ENCODE measurements around the gene KEAP1. TPM values are rescaled to one million over a fixed set of nuclear protein-coding genes. Genes with fewer than 3 reads are reported as not detected.
A peak's percentile ranks its signal among the peaks of the same experiment; 100 is the strongest.
"Not testable (repeated sequence)": the region's sequence is repeated elsewhere in the genome, so short reads cannot be mapped to it uniquely, and the experiment has no call there.

Gene KEAP1
- total RNA-seq, 1 experiment from 2014 or later = 114 TPM

DNA sequence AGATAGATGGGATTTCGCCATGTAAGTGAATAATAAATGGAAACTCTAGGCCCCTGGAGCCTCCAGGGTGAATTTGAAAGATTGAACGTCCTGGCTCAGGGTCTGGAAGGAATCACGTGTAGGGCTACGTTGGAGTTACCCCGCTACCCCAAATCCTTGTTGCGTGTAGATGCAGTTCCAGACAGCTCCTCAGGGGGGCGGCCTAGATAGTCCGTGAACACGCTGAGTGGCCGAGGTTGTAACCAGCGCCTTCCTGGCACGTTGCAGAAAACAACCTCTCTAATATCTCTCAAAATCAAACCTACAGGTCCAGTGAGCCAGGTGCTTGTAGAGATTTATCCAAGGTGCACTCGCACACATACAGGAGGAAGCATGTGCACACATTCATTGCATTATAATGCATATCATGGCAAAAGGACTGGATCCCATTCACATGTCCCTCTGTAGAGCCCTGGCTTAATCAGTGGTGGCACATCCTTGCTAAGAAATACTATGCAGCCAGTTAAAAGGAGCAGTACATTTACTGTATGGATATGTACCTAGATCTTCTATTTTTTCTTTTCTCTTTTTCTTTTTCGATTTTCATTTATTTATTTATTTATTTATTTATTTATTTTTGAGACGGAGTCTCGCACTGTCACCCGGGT lies 2.5 kb upstream of the KEAP1 start:
- in situ Hi-C loops (cut with HindIII; ENCODE audit: low pct_unique_long_range_greater_than_20kb, low sequenced_read_pairs) = no loop called here
- DNase-seq (ENCODE audit: low read depth) = no peak

DNA sequence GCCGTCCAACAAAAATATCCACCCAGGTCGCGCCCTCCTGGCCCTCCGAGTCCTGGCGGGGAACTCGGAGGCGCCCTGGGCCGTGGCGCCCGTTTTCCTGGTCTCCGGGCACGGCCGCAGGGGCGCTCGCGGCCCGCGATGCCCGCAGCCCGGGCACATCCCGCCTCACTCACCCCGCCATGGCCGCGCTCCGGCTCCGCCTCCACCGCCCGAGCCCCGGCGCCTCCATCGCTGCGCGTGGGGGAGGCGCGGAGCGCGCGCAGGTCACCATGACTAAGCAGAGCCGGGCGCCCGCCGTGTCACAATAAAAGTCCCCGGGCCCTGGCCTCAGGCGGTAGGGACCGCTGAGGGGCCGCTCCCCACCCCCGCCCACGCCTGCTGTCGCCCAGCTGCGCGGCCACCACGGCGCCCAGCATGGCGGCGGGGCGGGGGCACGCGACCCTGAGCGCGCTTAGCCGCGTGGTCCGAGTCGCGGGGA lies 593 bp downstream of the KEAP1 start:
- peak; percentile 82 for DNase-seq (ENCODE audit: low read depth)
- in situ Hi-C loops (cut with HindIII; ENCODE audit: low pct_unique_long_range_greater_than_20kb, low sequenced_read_pairs) = no loop called here

DNA sequence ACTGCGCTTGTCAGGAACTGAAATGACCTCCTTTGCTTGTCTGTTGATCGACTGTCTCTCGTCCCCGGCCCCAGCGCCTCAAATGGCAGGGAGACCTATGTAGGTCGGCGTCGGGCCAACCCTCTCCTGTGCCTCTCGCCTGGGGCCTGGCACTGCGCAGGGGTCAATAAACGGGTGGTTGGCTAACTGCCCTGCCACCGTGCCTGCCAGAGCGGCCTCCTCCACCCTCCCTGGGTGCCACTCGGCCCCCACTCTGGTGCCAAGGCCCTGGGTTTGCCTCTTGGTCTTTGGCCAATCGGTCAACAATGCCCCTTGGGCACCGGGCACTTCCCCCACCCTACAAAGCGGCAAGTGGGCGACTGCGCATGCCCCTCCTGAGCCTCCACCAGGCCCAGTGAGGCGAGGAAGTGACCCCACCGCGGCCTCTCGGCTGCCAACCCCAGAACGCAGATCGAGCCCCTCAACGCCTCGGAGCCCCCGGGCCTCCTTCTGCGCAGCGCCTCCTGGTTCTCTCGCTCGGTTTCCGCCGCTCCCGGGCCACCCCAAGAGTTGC lies 1.1 kb downstream of the KEAP1 start:
- DNase-seq (ENCODE audit: low read depth) = peak; percentile 68
- in situ Hi-C loops (cut with HindIII; ENCODE audit: low pct_unique_long_range_greater_than_20kb, low sequenced_read_pairs) = no loop called here

DNA sequence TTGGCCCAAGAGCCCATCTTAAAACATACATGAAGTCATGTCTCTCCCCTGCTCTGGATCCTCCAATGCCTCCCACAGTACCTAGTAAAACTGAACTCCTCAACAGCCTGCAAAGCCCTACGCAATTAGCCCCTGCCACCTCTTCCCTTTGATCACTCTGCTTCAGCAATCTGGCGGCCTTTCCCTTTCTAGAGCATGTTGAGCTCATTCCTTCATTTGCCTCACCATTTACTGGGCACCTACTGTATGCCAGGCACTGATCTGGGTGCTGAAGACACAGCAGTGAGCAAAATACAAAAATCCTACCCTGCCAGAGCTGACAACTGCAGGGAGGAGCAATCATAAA lies 2.9 kb downstream of the KEAP1 start:
- in situ Hi-C loops (cut with HindIII; ENCODE audit: low pct_unique_long_range_greater_than_20kb, low sequenced_read_pairs) = no loop called here

DNA sequence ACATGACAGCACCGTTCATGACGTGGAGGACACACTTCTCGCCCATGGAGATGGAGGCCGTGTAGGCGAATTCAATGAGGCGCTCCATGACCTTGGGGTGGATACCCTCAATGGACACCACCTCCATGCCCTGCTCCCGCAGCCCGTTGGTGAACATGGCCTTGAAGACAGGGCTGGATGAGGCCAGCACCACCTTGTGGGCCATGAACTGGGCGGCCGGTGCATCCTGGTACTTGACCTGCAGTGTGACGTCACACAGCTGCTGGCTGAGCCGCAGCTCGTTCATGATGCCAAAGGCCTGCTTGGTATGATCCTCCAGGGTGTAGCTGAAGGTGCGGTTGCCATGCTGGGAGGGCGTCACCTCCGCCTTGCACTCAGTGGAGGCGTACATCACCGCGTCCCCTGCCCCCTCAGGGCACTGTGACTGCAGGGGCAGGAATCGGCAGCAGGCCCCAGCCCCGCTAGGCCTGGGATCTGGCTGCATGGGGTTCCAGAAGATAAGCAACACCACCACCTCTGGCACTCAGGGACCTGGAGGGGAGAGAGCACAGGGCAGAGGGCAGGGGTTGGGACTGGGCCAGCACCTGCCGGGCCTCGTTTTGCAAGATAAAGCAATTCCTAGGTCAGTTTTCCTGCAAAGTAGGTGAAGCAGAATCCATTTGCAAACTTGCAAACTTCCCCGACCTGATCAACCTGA lies 3.5 kb downstream of the KEAP1 start:
- no peak for DNase-seq (ENCODE audit: low read depth)
- in situ Hi-C loops (cut with HindIII; ENCODE audit: low pct_unique_long_range_greater_than_20kb, low sequenced_read_pairs) = no loop called here

More for the DNA sequence above, 2.9 kb downstream of the KEAP1 start:
- DNase-seq (ENCODE audit: low read depth) = no peak

DNA sequence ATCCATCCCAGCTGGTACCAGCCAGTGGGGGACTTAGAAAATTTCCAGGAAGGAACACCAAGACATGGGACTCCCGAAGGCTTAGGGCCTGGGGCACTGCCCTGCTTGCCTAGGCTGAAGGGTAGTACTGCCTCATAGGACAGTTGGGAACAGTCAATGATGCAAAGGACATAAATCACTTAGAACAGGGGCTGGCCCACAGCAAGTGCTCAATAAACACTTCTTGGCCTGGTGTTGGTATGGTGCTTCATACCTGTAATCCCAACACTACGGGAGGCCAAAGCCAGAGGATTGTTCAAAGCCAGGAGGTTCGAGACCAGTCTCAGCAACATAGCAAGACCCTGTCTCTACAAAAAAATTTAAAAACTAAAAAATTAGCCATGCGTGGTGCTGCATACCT lies 5.8 kb downstream of the KEAP1 start:
- in situ Hi-C loops (cut with HindIII; ENCODE audit: low pct_unique_long_range_greater_than_20kb, low sequenced_read_pairs) = no loop called here
- no peak for DNase-seq (ENCODE audit: low read depth)

DNA sequence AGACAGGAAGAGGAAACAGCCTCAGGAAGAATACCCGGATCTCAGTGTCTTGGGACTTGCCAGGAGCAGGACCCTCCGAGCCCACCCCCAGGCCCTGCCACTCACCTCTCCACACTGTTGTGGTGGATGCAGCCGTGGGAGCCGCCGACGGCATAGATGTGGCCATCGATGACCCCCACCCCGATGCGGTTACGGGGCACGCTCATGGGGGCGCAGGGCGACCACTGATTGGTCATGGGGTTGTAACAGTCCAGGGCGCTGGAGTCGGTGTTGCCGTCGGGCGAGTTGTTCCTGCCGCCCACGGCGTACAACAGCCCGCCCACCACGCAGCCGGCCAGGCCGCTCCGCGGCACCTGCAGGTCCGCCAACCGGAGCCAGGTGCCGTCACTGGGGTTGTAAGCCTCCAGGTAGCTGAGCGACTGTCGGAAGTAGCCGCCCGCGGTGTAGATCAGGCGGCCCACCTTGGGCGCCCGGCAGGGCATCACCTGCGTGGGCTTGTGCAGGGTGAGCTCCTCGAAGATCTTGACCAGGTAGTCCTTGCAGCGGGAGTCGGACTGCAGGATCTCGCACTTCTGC lies 11.6 kb downstream of the KEAP1 start:
- DNase-seq (ENCODE audit: low read depth) = no peak
- in situ Hi-C loops (cut with HindIII; ENCODE audit: low pct_unique_long_range_greater_than_20kb, low sequenced_read_pairs) = no loop called here

DNA sequence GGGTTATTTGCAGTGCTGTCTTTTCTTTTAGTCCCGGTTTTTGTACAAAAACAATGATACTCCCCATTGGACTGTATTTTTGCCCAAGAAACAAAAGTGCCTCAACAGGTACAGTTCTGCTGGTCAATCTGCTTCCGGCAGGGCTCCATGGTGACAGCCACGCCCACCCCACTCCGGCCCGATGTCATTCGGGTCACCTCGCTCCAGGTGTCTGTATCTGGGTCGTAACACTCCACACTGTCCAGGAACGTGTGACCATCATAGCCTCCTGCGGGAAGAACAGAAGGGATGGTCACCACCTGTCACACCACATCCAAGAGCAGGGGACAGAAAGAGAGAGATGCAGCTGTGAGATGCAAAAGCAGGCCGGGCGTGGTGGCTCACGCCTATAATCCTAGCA lies 16.6 kb downstream of the KEAP1 start:
- in situ Hi-C loops (cut with HindIII; ENCODE audit: low pct_unique_long_range_greater_than_20kb, low sequenced_read_pairs) = no loop called here
- no peak for DNase-seq (ENCODE audit: low read depth)

DNA sequence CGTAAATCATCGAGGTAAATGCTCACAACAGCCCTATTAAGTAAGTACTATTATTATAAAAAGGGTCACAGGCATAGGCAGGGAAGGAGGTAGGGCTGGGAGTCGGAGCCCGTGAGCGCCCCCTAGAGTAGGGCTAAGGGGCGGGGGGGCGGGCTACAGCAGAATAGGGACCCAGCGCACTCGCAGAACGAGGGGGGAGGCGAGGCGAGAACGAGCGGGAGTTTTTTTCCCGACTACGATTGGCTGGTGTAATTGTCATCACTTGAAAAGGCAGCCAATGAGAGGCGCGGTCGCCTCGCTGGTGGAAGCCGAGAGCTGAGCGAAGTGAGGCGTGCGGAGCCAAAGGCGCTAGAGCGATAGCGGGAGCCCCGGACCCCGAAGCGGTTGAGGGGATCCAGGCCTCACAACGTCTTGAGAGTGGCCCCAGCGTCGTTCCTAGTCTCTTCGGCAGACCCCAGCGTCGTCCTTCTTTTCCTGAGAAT lies 24.2 kb downstream of the KEAP1 start:
- DNase-seq (ENCODE audit: low read depth) = no peak
- in situ Hi-C loops (cut with HindIII; ENCODE audit: low pct_unique_long_range_greater_than_20kb, low sequenced_read_pairs) = no loop called here

DNA sequence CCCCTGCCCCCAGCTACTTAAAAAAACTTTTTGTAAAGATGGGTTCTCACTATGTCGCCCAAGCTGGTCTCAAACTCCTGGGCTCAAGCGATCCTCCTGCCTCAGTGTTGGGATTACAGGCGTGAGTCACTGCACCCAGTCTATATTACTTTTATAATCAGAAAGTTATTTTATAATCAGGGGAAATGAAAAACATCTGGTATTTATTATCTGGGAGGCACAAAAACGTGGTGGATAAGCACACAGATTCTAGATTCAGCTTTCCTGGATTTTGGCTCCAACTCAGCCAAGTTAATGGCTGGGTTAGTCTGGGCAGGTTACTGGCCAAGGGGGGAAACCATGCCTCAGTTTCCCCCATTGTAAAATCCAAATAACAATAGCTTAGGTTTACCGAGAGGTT lies 24.7 kb downstream of the KEAP1 start:
- DNase-seq (ENCODE audit: low read depth) = no peak
- in situ Hi-C loops (cut with HindIII; ENCODE audit: low pct_unique_long_range_greater_than_20kb, low sequenced_read_pairs) = no loop called here

DNA sequence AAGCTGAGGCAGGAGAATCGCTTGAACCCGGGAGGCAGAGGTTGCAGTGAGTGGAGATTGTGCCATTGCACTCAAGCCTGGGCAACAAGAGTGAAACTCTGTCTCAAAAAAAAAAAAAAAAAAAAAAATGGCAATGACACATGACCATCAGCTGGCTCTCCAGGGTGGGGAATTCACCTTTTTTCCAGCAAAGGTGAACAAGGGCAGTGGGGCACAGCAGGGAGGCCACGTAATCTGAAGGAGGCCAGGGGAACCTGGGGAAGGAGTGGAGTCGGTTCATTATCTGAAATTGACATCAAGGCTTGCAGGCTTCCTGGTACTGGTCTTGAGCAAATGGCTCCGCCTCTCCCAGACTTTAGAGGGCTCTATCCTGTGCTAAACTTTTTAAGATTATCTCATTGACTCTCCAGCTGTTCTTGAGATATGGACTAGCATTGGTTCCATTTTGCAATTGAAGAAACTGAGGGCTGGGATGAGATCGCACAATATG lies 28.1 kb downstream of the KEAP1 start:
- in situ Hi-C loops (cut with HindIII; ENCODE audit: low pct_unique_long_range_greater_than_20kb, low sequenced_read_pairs) = no loop called here
- DNase-seq (ENCODE audit: low read depth) = no peak

DNA sequence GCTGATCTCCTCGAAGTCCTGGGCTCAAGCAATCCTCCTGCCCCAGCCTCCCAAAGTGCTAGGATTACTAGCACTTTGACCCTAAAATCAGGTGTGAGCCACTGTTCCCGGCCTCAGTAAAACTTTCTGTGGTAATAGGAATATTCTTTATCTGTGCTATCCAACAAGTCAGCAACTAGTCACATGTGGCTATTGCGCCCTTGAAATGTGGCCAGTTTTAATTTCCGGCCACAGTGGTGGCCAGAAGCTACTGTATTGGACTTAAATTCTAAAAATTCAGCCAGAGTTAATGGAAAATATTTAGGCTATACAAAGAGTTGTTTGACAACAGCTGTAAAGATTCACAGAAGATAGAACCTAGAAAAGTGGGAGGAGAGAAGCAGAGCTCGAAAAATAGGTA lies 30.0 kb downstream of the KEAP1 start:
- in situ Hi-C loops (cut with HindIII; ENCODE audit: low pct_unique_long_range_greater_than_20kb, low sequenced_read_pairs) = no loop called here
- no peak for DNase-seq (ENCODE audit: low read depth)

DNA sequence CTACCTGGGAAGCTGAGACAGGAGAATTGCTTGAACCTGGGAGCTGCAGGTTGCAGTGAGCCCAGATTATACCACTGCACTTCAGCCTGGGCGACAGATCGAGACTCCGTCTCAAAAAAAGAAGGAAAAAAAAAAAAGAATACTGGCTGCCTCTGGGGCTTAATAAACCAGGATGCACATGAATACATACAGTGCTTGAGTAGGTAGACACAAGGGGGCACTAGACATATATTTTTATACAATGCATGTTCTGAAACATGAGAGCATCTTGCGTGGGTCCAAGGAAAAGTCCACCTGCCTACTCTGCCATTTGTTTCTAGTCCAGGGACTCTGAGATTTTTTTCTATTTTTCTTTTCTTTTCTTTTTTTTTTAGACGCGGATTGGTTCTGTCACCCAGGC lies 31.2 kb downstream of the KEAP1 start:
- in situ Hi-C loops (cut with HindIII; ENCODE audit: low pct_unique_long_range_greater_than_20kb, low sequenced_read_pairs) = no loop called here
- DNase-seq (ENCODE audit: low read depth) = no peak

DNA sequence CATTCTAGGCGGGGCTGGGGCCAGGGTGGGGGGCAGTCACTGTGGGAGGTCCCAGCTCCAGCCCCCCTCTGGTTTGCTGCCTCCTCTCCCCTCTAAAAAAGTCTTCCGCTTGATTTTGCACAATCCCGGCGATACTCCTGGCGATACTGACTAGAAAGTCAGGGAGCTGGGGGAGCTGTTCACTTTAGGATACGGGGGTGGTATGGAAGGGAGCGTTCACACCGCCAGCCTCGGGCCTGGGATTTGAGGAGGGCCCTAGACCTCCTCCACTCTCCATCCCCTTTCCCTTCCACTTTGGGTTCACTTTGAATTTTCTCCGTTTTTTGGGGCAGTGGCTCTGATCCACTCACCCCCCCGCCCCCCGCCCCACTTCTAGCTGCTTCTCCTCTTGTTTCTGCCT lies 35.0 kb downstream of the KEAP1 start:
- in situ Hi-C loops (cut with HindIII; ENCODE audit: low pct_unique_long_range_greater_than_20kb, low sequenced_read_pairs) = no loop called here
- no peak for DNase-seq (ENCODE audit: low read depth)

DNA sequence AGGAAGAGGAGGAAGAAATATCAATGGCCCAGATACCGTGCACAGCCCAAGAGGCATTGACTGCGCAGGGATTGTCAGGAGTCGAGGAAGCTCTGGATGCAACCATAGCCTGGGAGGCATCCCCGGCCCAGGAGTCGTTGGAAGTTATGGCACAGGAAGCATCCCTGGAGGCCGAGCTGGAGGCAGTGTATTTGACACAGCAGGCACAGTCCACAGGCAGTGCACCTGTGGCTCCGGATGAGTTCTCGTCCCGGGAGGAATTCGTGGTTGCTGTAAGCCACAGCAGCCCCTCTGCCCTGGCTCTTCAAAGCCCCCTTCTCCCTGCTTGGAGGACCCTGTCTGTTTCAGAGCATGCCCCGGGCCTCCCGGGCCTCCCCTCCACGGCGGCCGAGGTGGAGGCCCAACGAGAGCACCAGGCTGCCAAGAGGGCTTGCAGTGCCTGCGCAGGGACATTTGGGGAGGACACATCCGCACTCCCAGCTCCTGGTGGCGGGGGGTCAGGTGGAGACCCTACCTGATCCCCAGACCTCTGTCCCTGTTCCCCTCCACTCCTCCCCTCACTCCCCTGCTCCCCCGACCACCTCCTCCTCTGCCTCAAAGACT lies 36.0 kb downstream of the KEAP1 start:
- in situ Hi-C loops (cut with HindIII; ENCODE audit: low pct_unique_long_range_greater_than_20kb, low sequenced_read_pairs) = no loop called here
- no peak for DNase-seq (ENCODE audit: low read depth)

DNA sequence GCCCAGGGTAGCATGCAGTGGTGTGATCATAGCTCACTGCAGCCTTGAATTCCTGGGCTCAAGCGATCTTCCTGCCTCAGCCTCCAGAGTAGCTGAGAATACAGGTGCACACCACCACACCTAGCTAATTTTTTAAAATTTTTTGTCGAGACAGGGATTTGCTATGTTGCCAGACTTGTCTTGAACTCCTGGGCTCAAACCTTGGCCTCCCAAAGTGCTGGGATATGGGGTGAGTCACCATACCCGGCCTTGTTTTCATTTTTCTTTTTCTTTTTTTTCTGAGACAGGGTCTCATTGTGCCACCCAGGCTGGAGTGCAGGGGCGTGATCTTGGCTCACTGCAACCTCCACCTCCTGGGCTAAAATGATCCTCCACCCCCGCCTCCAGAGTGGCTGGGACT lies 38.7 kb downstream of the KEAP1 start:
- in situ Hi-C loops (cut with HindIII; ENCODE audit: low pct_unique_long_range_greater_than_20kb, low sequenced_read_pairs) = no loop called here

DNA sequence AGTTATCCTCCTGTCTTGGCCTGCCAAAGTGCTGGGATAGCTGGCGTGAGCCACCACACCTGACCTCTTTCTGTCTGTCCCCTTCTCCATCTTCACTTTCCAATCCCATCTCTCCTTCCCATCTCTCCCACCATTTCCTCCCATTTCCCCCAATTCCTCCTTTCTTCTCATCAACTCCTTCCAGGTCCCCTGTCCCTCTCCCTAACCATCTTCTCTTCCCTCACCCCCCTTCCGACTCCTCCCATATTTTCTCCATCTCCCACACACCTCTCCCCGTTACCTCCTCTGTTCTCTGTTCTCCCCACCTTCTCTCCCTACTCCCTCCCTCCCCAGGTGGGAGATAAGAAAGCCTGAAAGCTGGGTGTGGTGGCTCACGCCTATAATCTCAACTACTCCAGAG lies 40.6 kb downstream of the KEAP1 start:
- DNase-seq (ENCODE audit: low read depth) = no peak

More for the DNA sequence above, 38.7 kb downstream of the KEAP1 start:
- DNase-seq (ENCODE audit: low read depth) = no peak

DNA sequence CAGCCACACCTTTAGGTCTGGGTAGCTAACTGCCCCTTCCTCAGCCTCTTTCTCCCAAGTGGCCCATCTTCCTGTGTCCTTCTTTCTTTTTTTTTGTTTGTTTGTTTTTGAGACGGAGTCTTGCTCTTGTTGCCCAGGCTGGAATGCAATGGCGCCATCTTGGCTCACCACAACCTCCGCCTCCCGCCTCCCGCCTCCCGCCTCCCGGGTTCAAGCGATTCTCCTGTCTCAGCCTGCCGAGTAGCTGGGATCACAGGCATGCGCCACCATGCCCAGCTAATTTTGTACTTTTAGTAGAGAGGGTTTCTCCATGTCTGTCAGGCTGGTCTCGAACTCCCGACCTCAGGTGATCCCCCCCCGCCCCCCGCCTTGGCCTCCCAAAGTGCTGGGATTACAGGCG lies 41.1 kb downstream of the KEAP1 start:
- DNase-seq (ENCODE audit: low read depth) = not testable (repeated sequence)

More for the DNA sequence above, 40.6 kb downstream of the KEAP1 start:
- in situ Hi-C loops (cut with HindIII; ENCODE audit: low pct_unique_long_range_greater_than_20kb, low sequenced_read_pairs) = no loop called here

More for the DNA sequence above, 41.1 kb downstream of the KEAP1 start:
- in situ Hi-C loops (cut with HindIII; ENCODE audit: low pct_unique_long_range_greater_than_20kb, low sequenced_read_pairs) = not testable (repeated sequence)
